Measurements from ENCODE around the gene OR51B4.
"Not testable (repeated sequence)": the region's sequence is repeated elsewhere in the genome, so short reads cannot be mapped to it uniquely, and the experiment has no call there.

Gene OR51B4, protein sequence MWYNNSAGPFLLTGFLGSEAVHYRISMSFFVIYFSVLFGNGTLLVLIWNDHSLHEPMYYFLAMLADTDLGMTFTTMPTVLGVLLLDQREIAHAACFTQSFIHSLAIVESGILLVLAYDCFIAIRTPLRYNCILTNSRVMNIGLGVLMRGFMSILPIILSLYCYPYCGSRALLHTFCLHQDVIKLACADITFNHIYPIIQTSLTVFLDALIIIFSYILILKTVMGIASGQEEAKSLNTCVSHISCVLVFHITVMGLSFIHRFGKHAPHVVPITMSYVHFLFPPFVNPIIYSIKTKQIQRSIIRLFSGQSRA

DNA sequence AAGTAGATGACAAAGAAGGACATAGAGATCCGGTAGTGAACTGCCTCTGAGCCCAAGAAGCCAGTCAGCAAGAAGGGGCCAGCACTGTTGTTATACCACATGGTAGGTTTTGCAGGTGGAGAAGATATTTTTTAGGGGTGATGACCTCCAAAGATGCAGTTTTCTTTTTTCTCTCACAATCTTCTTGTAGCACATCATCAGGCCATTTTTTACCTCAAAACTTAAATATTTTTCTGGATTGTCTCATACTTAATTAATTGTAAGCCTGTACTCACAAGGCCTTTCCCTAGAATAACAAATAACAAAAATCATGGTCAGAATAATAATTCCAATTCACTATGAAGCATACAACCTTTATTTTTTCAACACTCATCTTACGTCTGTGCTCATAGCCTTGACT is at the start of gene OR51B4:
Gene OR51B4, minus strand, starts transcription at position 101 of the 400 bp plus-strand sequence. Its CDS starts 0 bp downstream, at position 101.
- no peak for DNase-seq (ENCODE audit: low spot score)

DNA sequence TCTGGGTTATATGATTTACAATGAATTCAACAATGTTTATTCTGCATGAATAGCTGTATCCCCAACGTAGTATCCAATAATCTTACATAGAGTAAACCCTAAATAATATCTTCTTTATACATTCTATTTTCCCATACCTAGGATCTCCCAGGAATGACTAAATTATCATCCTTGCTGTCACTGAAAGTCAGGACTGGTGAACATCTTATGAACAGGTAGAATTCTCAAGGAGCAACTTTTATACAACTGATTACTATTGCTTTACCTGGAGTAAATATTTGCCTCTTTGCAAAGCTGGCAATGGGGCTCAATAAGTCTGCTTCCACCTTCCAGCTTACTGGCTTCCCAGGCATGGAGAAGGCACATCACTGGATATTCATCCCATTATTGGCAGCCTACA is 49.5 kb upstream of the OR51B4 start, which contains the start of gene OR51B6:
Gene OR51B6, plus strand, starts transcription at position 301 of the 400 bp plus-strand sequence. Its CDS starts 0 bp downstream, at position 301.
- DNase-seq (ENCODE audit: low spot score), result no peak

DNA sequence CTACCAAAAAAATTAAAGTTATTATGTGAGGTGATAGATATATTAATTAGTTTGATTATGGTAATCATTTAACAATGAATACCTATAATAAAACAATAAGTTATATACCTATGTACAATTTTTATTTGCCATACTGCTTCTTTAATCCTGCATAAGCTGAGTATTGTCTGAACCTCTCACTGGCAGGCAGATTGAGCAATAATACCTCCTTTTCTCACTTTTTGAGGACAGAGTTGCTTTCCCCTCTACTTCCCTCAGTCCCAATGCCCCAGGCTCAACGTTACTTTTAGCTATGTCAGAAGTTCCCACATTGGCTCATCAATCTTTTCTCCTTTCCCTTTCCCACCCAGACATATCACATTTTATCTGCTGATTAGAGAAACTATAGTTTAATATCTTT is 47.8 kb upstream of the OR51B4 start:
- DNase-seq (ENCODE audit: low spot score), result no peak

DNA sequence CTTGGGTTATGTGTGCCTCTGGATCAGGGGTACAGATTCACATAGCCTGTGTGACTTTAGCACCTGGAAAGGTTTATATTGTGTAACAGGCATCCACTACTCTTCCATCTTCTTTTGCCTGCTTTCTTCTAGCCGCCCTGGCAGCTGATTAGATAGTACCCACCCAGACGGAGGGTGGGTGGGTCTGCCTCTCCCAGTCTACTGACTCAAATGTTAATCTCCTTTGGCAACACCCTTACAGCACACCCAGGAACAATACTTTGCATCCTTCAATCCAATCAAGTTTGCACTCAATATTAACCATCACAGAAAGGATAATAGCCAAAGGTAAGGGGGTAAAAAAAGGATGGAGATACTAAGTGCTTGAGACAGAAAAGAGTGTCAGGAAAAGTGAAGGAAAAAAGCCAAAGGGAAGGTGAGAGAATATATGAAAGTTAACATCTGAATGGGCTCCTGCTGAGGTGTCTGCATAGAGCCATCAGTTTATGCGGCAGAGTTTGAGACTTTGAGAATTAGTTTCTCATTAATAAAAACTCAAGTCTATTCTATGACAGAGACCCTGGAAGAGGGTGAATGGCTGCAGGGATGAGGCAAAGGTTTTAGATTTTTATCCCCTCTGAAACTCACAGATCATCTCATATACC is 46.9 kb upstream of the OR51B4 start:
- no peak for DNase-seq (ENCODE audit: low spot score)

DNA sequence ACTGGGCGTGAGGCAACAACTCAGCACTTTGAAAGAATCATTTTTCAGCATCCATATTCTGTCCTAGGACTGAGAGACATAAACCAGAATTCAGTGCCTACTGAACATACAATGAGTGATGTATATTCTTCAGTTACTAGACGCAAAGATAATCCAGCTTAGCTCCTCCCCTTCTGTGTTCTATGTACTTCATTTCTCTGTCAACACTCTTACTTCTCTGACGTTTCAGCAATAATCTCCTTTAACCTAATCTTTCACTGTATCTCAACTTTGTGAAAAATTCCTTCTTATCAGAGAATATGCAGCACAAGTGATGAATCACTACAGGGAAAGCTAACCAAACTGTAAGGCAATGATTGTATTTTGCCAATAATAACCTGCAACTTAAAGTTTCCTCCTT is 44.1 kb upstream of the OR51B4 start:
- no peak for DNase-seq (ENCODE audit: low spot score)

DNA sequence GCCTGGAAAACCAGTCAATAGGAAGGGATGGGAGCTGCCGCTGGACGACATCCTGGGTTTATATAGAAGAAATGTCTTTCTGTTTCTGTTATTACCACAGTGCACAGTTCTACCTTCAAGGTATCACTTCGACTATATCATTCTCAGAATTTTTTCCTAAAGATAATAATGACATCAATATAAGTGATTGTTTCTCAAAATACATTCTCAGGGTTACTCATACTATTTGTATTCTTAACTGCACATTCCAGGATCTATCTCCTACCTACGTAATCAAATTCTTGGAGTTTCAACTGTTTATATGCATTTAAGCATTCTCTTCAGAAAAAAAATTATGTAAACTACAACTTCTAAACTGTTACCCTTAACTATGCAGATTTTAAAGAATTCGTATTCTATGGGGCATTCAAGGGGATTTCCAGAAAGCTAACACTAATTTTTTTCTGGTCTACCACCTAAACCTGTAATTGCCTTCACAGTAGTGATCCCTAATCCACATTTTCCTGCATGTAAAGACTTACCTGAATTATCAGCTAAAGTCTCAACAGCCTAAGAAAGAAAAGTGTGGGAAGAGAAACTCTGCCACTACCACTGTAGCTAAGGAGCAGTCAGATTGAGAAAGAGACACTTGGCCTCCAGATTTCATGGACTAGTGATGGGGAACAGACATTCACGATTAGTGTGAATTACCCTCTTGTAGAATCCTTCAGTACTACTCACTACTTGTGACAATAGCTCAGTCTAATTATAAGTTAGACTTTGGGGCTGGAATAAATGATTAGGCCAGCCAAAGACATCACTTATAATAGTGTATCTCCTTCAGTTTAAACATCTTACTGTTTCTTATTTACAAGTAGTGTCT is 42.0 kb upstream of the OR51B4 start, which contains the start of gene OR51B5:
Gene OR51B5, minus strand, starts transcription at position 51 of the 862 bp plus-strand sequence. Its CDS starts 0 bp downstream, at position 51.
- no peak for DNase-seq (ENCODE audit: low spot score)

DNA sequence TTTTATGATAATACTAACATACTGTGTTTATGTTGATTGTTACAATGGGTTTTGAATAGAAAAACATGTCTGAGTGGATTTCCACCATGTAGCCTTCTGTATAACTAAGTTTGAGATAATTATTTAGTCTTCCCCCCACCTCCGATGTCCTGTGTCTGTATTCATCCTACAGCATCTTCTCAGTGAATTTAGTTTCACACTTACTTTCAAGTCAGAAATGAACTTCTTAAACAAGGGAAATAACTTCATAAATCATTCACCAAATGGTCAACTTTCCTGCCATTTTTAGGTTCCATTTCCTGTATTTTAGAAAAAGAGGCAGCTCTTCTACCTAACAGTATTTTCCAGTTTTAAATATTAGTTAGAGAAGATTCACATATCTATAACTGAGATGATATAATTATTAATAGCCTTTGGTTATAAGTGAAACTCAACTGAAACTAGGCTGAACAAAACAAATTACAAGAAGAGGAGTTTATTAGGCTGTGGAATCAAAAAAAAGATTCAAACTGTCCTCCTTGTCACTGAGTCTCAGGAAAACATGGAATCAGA is 38.1 kb upstream of the OR51B4 start:
- no peak for DNase-seq (ENCODE audit: low spot score)

DNA sequence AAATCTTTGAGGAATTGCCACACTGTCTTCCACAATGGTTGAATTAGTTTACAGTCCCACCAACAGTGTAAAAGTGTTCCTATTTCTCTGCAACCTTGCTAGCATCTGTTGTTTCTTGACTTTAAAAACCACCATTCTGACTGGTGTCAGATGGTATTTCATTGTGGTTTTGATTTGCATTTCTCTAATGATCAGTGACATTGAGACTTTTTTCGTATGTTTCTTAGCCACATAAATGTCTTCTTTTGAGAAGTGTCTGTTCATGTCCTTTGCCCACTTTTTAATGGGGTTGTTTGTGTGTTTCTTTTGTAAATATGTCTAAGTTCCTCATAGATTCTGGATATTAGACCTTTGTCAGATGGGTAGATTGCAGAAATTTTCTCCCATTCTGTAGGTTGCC is 35.5 kb upstream of the OR51B4 start:
- DNase-seq (ENCODE audit: low spot score), result not testable (repeated sequence)

DNA sequence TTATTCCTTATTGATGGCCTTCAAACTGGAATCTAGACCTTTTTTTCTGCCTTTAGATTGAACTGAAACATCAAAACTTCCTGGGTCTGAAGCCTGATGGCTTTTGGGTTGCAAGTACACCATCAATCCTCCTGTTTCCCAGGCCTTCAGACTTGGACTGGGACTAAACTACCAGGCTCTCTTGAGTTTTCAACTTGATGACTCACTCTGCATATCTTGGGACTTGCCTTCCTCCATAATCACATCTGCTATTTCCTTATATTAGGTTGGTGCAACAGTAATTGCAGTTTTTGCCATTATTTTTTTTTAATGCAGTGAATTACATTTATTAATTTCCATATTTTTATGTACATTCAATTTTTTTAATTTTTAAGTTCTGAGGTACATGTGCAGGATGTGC is 34.6 kb upstream of the OR51B4 start:
- no peak for DNase-seq (ENCODE audit: low spot score)

DNA sequence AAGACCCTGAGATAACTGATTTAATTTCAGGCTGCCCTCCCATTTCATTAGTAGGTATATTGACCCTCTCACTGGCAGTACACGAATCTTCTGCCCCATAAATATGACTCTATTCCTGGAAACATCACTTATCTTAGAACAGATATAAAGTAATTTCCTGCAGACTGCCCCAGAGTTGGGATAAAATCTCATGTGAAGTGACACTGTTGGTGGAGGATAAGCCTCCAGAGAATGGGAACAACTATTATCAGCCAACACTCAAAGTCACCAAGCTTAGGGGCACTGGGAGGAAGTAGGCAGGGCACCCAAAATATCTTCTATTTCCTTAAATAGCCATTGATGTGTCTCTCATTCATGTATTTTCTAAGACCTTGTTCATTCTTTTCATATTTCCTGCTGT is 33.4 kb upstream of the OR51B4 start:
- DNase-seq (ENCODE audit: low spot score), result no peak

DNA sequence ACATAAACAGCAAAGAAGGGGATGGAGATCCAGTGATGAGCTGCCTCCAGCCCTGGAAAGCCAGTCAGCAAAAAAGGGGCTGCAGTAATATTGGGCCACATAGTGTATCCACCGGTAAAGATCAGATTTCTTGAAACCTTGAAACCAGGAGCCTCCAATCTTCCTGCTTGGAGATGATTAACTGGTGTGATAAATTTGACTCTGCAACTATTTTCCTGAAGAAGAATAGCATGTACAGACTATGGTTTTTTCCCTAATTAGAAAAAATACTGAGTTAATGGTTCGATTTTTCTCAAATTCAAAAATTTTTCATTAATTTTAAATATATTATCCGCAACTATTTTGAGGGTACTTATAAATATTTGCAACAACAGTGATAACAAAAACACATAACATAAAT is 22.5 kb upstream of the OR51B4 start, which contains the start of gene OR51B2:
Gene OR51B2, minus strand, starts transcription at position 101 of the 400 bp plus-strand sequence. Its CDS starts 0 bp downstream, at position 101.
- DNase-seq (ENCODE audit: low spot score), result no peak

DNA sequence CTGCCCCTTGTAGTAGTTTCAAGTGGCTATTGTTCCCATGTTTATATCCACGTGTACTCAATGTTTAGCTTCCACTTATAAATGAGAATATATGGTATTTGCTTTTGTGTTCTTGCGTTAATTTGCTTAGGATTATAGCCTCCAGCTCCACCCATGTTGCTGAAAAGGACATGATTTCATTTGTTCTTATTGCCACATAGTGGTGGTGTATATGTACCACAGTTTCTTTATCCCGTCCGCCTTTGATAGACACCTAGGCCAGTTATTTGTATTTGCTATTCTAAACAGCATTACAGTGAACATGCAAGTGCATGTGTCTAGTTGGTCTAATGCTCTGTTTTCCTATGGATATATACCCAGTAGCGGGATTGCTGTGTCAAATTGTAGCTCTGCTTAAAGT is 15.5 kb upstream of the OR51B4 start:
- DNase-seq (ENCODE audit: low spot score), result no peak

DNA sequence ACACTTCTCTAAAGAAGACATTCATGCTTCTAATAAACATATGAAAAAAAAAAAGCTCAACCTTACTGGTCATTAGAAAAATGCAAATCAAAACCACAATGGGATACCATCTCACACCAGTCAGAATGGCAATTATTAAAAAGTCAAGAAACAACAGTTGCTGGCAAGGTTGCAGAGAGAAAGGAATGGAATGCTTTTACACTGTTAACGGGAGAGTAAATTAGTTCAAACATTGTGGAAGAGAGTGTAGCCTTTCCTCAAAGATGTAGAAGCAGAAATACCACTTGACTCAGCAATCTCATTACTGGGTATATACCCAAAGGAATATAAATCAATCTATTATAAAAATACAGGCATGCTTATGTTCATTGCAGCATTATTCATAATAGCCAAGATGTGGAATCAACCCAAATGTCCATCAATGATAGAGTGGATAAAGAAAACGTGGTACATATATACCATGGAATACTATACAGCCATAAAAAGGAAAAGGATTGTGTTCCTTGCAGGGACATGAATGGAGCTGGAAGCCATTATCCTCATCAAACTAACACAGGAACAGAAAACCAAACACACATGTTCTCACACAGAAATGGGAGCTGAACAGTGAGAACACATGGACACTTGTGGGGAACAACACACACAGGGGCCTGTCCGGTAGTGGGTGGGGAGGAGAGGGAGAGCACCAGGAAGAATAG is 11.7 kb upstream of the OR51B4 start:
- DNase-seq (ENCODE audit: low spot score), result not testable (repeated sequence)

DNA sequence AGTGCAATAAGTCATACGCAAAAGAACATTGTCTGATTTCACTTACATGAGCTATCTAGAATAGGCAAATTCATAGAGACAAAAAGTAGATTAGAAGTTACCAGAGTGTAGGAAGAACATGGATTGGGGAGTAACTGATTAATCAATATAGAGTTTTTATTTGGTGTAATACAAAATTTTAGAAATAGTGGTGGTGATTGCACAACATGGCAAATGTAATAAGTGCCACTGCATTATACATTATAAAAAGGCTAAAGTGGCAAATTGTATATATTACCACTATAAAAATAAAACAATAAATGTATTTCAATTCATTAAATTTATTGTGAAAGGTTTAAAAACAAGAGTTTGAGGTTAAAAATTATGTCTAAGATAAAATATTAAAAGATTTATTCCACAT is 8.7 kb upstream of the OR51B4 start:
- no peak for DNase-seq (ENCODE audit: low spot score)

DNA sequence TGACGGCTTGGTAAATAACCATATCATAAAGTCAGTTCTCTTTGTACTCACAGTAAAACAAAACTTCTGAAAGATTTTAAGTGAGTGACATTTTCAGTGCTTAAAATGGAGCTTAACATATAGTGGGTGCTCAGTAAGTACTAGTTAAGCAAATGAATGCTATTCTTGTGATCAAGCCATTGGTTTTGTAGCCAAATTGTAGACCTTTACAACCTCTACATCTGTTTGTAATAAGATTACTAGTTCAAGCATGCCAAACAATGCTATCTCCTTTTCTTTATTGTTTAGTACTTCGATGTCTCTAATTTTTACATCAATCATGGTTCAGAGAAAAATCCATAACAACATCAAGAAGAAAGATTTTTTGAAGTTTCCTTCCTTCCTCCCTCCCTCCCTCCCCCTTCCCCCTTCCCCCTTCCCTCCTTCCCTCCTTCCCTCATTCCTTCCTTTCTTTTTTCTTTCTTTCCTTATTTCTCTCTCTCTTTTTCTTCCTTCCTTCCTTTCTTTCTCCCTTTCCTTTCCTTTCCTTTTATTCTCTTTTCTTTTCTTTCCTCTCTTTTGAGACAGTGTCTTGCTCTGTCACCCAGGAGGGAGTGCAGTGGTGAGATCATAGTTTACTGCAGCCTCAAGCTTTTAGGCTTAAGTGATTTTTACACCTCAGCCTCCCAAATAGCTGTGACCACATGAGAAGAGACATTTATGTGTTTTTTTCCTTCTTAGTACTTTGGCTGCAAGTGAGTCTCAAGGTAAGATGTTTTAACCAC is 5.7 kb upstream of the OR51B4 start:
- no peak for DNase-seq (ENCODE audit: low spot score)

DNA sequence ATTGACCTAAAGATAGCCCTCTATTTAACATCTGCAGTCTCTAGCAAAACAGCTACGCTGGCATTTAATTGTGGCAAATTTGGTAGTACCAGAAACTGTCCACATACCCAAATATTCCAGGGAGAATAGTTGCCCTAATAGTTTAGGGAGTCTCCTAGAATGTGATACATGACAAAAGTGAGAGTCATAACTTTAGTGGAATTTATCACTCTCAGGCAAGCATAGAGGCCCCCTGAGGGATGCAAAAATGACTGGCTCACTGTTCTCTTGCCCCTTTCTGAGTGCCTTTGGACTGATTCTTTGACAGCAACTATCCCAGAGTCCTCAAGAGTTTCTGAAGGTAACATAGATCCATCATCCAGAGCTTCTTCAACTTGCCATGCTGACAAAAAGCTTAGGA is 2.3 kb upstream of the OR51B4 start:
- DNase-seq (ENCODE audit: low spot score), result no peak

DNA sequence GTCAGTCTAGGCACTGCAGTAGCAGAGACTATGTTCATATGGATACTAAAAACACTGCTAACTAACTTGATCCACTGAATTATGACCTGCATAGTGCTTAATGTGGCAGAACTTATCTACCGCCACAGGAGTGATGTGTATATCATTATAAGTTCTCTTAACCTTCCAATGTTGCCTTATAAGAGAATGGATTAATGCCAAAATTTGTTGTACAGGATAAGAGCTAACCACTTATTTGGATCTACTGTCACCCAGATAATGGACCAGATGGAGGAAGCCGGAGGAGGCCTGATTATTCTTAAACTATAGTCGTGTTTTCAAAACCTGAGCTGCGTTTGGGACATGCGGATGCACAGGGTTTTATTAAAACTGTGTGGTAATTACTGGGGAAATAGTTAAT is 1.9 kb upstream of the OR51B4 start:
- DNase-seq (ENCODE audit: low spot score), result no peak

DNA sequence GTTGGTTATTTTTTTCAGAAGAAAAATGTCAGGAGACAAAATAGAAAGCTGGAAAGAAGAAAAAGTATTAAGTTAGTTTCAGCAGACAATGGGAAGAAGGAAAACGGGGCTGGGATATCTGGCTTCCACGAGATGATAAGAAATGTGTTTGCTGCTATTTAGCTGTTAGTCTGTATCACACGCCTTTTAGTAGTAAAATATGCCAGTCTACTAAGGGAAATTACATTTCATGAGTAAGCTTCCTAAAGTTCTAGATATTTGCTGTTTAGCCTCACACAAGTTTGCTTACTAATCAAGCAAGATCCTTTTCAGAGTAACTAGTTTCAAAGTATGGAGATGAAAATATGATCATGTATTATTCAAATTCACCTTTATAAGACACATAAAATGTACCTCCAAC is 1.5 kb downstream of the OR51B4 start:
- no peak for DNase-seq (ENCODE audit: low spot score)

DNA sequence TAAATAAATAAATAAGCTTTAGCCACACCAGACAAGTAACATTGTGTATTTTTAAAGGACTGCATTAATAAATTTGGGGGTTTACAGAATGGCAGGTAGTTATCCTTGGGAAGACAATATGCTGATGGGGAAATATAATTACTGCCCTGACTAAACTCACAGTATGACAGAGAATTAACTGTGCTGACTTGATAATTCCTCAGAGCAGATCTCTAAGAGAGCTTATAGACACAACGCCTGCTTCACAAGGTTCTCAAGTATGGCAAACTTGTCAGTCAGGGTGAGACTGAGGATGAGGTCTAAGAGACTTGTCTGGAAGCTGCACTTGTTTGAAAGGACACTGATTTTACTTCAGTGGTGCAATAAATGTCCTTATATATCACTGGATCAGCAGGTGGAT is 3.3 kb downstream of the OR51B4 start:
- no peak for DNase-seq (ENCODE audit: low spot score)

DNA sequence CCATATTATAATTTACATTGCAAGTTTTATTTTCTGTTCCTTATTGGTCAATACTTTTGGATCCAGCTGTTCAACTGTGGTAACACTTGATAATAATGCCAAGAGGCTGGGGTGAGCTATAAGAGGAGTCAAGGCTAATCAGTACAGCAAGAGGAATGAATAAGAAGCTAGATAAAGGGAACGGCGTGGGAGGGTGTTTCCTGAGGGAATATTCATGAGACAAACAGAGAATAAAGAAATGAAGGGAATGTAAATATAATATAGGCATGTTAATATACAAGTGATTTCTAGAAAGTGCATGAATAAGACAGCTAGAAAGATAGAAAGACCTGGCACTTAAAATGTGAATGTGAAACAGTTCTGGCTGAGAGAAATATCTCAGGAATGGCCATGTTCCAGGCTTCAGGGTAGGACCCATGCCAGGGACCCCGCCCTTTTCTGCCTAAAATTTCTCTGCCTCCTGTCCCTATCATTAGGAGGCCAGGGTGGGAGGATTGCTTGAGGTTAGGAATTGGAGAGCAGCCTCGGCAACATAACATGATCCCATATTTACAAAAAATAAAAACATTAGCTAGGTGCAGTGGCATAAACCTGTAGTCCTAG is 3.9 kb downstream of the OR51B4 start:
- no peak for DNase-seq (ENCODE audit: low spot score)
